Endothelial cell of umbilical vein (primary cell): Measurements from ENCODE around the gene MKNK1. TPM values are rescaled to one million over a fixed set of nuclear protein-coding genes. Genes with fewer than 3 reads are reported as not detected.

Experiments used
- BruUV-seq: library from RNA; stranded (reverse); fragments of 400-500 nt; replicated peaks from 2 replicates; lab custom pipeline; 2021; lab: Mats Ljungman, UMichigan
- CTCF ChIA-PET: fragments of 300-600, 350-600 bp; sonication (Branson Sonifier 250); formaldehyde crosslinking; loops from one replicate; lab custom pipeline; 2021; ENCODE audit warnings: antibody characterized with exemption, inconsistent platforms; lab: Charles Lee
- POLR2A ChIA-PET: fragments of 300-600, 350-600 bp; sonication (Branson Sonifier 250); formaldehyde crosslinking; loops from one replicate; lab custom pipeline; 2021; ENCODE audit warnings: antibody characterized with exemption, inconsistent platforms; lab: Charles Lee
- DNase-seq: peaks from one replicate; pipeline ENCODE4 v3.0.0-alpha.2; 2011; ENCODE audit warnings: low read depth, low spot score
- FAIRE-seq: peaks from 2 replicates; lab custom pipeline; 2011; peaks lifted over from hg19 to GRCh38; lab: Jason Lieb, UNC
- H2AFZ ChIP-seq: 2 replicates; pipeline ENCODE4 v1.6.0; 2012; ENCODE audit warnings: low read depth, low read length, control low read depth, inconsistent platforms
- H3K27ac ChIP-seq: 2 replicates; pipeline ENCODE4 v1.5.1; 2011; ENCODE audit warnings: low read depth, mild to moderate bottlenecking, control low read depth, low read length, moderate library complexity; ENCODE audit not compliant: insufficient read depth
- H3K27me3 ChIP-seq, 2 experiments: 2 replicates each; pipeline versions ENCODE4 v1.6.0 to v1.6.1; 2011; ENCODE audit warnings: low read length in 2 of 2, mixed read lengths in 1 of 2; ENCODE audit not compliant: control insufficient read depth in 2 of 2, insufficient read depth in 2 of 2
- H3K36me3 ChIP-seq, 2 experiments: 2 replicates in 1 of 2; 3 replicates in 1 of 2; pipeline ENCODE4 v1.5.1; 2011; ENCODE audit warnings: low read length in 2 of 2, mild to moderate bottlenecking in 1 of 2, moderate library complexity in 1 of 2; ENCODE audit not compliant: control insufficient read depth in 2 of 2, insufficient read depth in 2 of 2; ENCODE audit errors: extremely low read depth in 1 of 2
- H3K4me1 ChIP-seq: 3 replicates; pipeline ENCODE4 v1.5.1; 2011; ENCODE audit warnings: mild to moderate bottlenecking, low read length; ENCODE audit not compliant: control insufficient read depth, insufficient read depth; ENCODE audit errors: extremely low read depth
- H3K4me2 ChIP-seq: 2 replicates; pipeline ENCODE4 v1.6.1; 2011; ENCODE audit warnings: low read length, control low read depth, mixed read lengths; ENCODE audit not compliant: insufficient read depth
- H3K4me3 ChIP-seq, 3 experiments: fragments of 200-600 bp in 1 of 3; sonication (generic), shearing (Covaris generic) in 1 of 3; replicated peaks in 1 of 3; 2 replicates each; pipeline ENCODE4 v1.5.1; 2011 to 2016; ENCODE audit warnings: control low read depth in 3 of 3, low read length in 3 of 3, mild to moderate bottlenecking in 2 of 3, inconsistent platforms in 1 of 3, low read depth in 1 of 3, moderate library complexity in 1 of 3; ENCODE audit not compliant: insufficient read depth in 1 of 3
- H3K79me2 ChIP-seq: 2 replicates; pipeline ENCODE4 v1.6.0; 2012; ENCODE audit warnings: low read length, inconsistent platforms; ENCODE audit not compliant: control insufficient read depth, insufficient read depth
- H3K9ac ChIP-seq: replicated peaks from 2 replicates; pipeline ENCODE3; 2011; ENCODE audit warnings: low read length, control low read depth; ENCODE audit not compliant: insufficient read depth; ENCODE audit errors: extremely low read depth
- H3K9me1 ChIP-seq: replicated peaks from 3 replicates; pipeline ENCODE4 v1.6.0; 2011; ENCODE audit warnings: mild to moderate bottlenecking, low read length; ENCODE audit not compliant: control insufficient read depth, insufficient read depth; ENCODE audit errors: extremely low read depth
- H3K9me3 ChIP-seq: replicated peaks from 2 replicates; pipeline ENCODE4 v1.5.1; 2012; ENCODE audit warnings: low read length, inconsistent platforms; ENCODE audit not compliant: control insufficient read depth, insufficient read depth
- H4K20me1 ChIP-seq: replicated peaks from 2 replicates; pipeline ENCODE3; 2011; ENCODE audit warnings: mild to moderate bottlenecking, low read length; ENCODE audit not compliant: control insufficient read depth, insufficient read depth; ENCODE audit errors: extremely low read depth
- CTCF ChIP-seq, 2 donors: IDR thresholded peaks; 1 replicate in 1 of 2; 2 replicates in 1 of 2; pipeline ENCODE4 v1.5.1; 2011; ENCODE audit warnings: low read length in 2 of 2, mild to moderate bottlenecking in 2 of 2, moderate library complexity in 2 of 2, control low read depth in 1 of 2, inconsistent platforms in 1 of 2, low read depth in 1 of 2; ENCODE audit not compliant: insufficient read depth in 1 of 2; ENCODE audit errors: extremely low read depth in 1 of 2
- EZH2 ChIP-seq: IDR thresholded peaks from 2 replicates; pipeline ENCODE4 v1.6.1; 2012; ENCODE audit warnings: borderline replicate concordance, low read depth, mild to moderate bottlenecking, moderate library complexity, low read length, inconsistent platforms; ENCODE audit not compliant: severe bottlenecking
- FOS ChIP-seq: IDR thresholded peaks from 2 replicates; pipeline ENCODE4 v1.6.1; 2011; ENCODE audit warnings: mild to moderate bottlenecking, low read length, moderate library complexity, borderline replicate concordance; ENCODE audit not compliant: insufficient read depth
- GATA2 ChIP-seq: IDR thresholded peaks from 2 replicates; pipeline ENCODE4 v1.7.0; 2011; ENCODE audit warnings: low read depth, mild to moderate bottlenecking, moderate library complexity, mixed read lengths, low read length; ENCODE audit not compliant: insufficient read length, insufficient read depth
- JUN ChIP-seq: IDR thresholded peaks from 2 replicates; pipeline ENCODE4 v1.6.1; 2011; ENCODE audit warnings: borderline replicate concordance, low read depth; ENCODE audit not compliant: insufficient read length, insufficient read depth
- MYC ChIP-seq: IDR thresholded peaks from one replicate; pipeline ENCODE4 v1.6.1; 2011; ENCODE audit warnings: mild to moderate bottlenecking, low read depth, low read length
- POLR2A ChIP-seq: IDR thresholded peaks from 2 replicates; pipeline ENCODE4 v1.6.1; 2012; ENCODE audit warnings: low read depth, mild to moderate bottlenecking, control low read depth, low read length
- POLR2AphosphoS5 ChIP-seq: IDR thresholded peaks from 2 replicates; pipeline ENCODE4 v1.6.1; 2012; ENCODE audit warnings: low read depth, mild to moderate bottlenecking, control low read depth, low read length, moderate library complexity; ENCODE audit not compliant: insufficient read depth
- dilution Hi-C: fragments of 300-500 bp; cut with MboI; formaldehyde crosslinking; loops from one replicate; pipeline ENCODE4 v1.15.0; 2019; ENCODE audit warnings: low sequenced_read_pairs; ENCODE audit not compliant: extremely low pct_ligation_motif_present
- intact Hi-C: fragments of 100-400 bp; cut with micrococcal nuclease; formaldehyde crosslinking; loops from one replicate; pipeline ENCODE4 v1.10.0; 2022
- polyA plus RNA-seq, 4 experiments: library from polyadenylated mRNA; depleted of rRNA in 3 of 4; stranded (reverse) in 3 of 4; unstranded in 1 of 4; fragments of >200 nt; gene quantifications; 2 replicates each; pipeline versions ENCODE4 v1.2.1 to v1.2.3, GENCODE V29; 2011 to 2012; ENCODE audit warnings: missing spikeins in 1 of 4
- total RNA-seq: library from RNA; stranded (reverse); gene quantifications from 2 replicates; pipeline ENCODE4 v1.2.3, GENCODE V29; 2021
- TF ChIP-seq, protein P1 (sequence below): IDR thresholded peaks from 2 replicates; pipeline ENCODE4 v1.6.1; 2011; ENCODE audit not compliant: insufficient read depth, insufficient read length

The MKNK1 gene
- total and polyA plus RNA-seq, 2 donors (not counting 3 experiments of a cell fraction or from before 2014, with no cell fraction given): 32.9 to 42.6 TPM

GRCh38 chr1:46550751-46551231 lies 53.3 kb downstream of the MKNK1 start:
- CTCF ChIA-PET: interaction anchor here (0.9 to 2.2 kb wide), 5 partner anchors 18 to 174 kb away, joined by 3 to 8 read pairs (median 5); partner anchors contain the start of genes MKNK1 and MOB3C

More at GRCh38 chr1:46550751-46551231, 53.3 kb downstream of the MKNK1 start:
- no peak overlapping the region for H3K27ac ChIP-seq
- TF ChIP-seq EZH2 (no peak), JUN (no peak), GATA2 (no peak), POLR2AphosphoS5 (no peak), POLR2A (no peak), CTCF (IDR thresholded peaks at IDR 0.05; ENCODE audit: extremely low read depth in 1 of 2, insufficient read depth in 1 of 2, low read depth in 1 of 2, low read length in 2 of 2) (no peak), FOS (no peak), MYC (no peak)
- TF ChIP-seq, protein P1, sequence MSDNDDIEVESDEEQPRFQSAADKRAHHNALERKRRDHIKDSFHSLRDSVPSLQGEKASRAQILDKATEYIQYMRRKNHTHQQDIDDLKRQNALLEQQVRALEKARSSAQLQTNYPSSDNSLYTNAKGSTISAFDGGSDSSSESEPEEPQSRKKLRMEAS: no peak
- peaks cover 17 to 18% of the 10 kb centered on the region in 2 experiments for H3K27me3 ChIP-seq
- dilution Hi-C loops (no loop called here), intact Hi-C loops (no loop called here)
- H2AFZ ChIP-seq: no peak overlapping the region
- no peak for DNase-seq
- no TSS peak for BruUV-seq
- H4K20me1 ChIP-seq: no peaks in the 10 kb centered on the region
- FAIRE-seq: no peak
- POLR2A ChIA-PET: no interaction called here
- no peak overlapping the region for H3K4me3 ChIP-seq
- H3K36me3 ChIP-seq: no peaks in the 10 kb centered on the region
- H3K4me1 ChIP-seq: no peaks in the 10 kb centered on the region
- H3K9ac ChIP-seq: no peak overlapping the region
- H3K79me2 ChIP-seq: no peaks in the 10 kb centered on the region
- no peak overlapping the region for H3K4me2 ChIP-seq
- H3K9me3 ChIP-seq: no peaks in the 10 kb centered on the region
- H3K9me1 ChIP-seq: no peaks in the 10 kb centered on the region
